RWPE2 (cell line): Measurements from ENCODE around the gene KLF14.

Source experiments
- ATAC-seq: fragments of 200-7000 bp; cut with Tn5 transposase; 3 replicates; pipeline ENCODE4 v1.9.1; 2021; ENCODE audit warnings: low read depth
- DNase-seq: peaks from one replicate; pipeline ENCODE4 v3.0.0-alpha.2; 2020; ENCODE audit warnings: low spot score
- H3K27ac ChIP-seq: fragments of 450-650 bp; 2 replicates; pipeline ENCODE4 v1.5.1; 2017; ENCODE audit warnings: mild to moderate bottlenecking; ENCODE audit not compliant: poor library complexity, severe bottlenecking
- H3K27me3 ChIP-seq: fragments of 250-450 bp; sonication (Bioruptor Pico); 2 replicates; pipeline ENCODE4 v1.5.1; 2021; ENCODE audit warnings: mild to moderate bottlenecking, moderate library complexity; ENCODE audit not compliant: insufficient read depth, poor library complexity, severe bottlenecking
- H3K36me3 ChIP-seq: fragments of 250-450 bp; sonication (Bioruptor Pico); 2 replicates; pipeline ENCODE4 v1.5.1; 2020; ENCODE audit warnings: low read depth, mild to moderate bottlenecking, moderate library complexity
- H3K4me1 ChIP-seq: fragments of 250-450 bp; sonication (Bioruptor Pico); 2 replicates; pipeline ENCODE4 v1.5.1; 2021; ENCODE audit warnings: mild to moderate bottlenecking, moderate library complexity; ENCODE audit not compliant: insufficient read depth, poor library complexity, severe bottlenecking
- H3K4me3 ChIP-seq: fragments of 250-450 bp; sonication (Bioruptor Pico); 2 replicates; pipeline ENCODE4 v1.5.1; 2021; ENCODE audit warnings: mild to moderate bottlenecking, moderate library complexity; ENCODE audit not compliant: severe bottlenecking
- H3K9me3 ChIP-seq: fragments of 250-450 bp; sonication (Bioruptor Pico); 2 replicates; pipeline ENCODE4 v1.5.1; 2021; ENCODE audit warnings: mild to moderate bottlenecking, moderate library complexity; ENCODE audit not compliant: severe bottlenecking
- CTCF ChIP-seq: fragments of 450-650 bp; IDR thresholded peaks from one replicate; pipeline ENCODE4 v1.5.1; 2017; ENCODE audit warnings: mild to moderate bottlenecking, moderate library complexity; ENCODE audit not compliant: poor library complexity, severe bottlenecking

The KLF14 gene

DNA sequence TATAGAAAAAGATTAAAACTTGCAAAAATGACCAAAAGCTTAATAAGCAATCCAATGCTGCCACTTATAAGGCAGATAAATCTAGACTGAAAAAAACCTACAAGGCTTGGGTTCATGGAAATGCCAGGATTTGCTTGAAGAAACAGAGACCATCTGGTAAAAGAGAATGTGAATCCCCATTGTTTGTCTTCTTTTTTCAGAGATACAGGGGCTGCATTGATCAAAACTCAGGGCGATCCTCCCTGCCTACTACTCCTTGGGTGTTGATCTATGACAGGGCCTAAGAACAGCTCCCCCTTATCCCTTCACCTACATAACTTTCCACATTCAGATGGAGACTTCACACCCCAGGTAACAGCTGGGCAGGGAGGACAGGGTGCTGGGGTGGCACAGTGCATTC is 44.3 kb downstream of the KLF14 start:
- no peaks in the 10 kb centered on the region for H3K4me1 ChIP-seq
- H3K27me3 ChIP-seq = no peaks in the 10 kb centered on the region
- no peak for TF ChIP-seq CTCF
- H3K27ac ChIP-seq = no peak overlapping the region
- DNase-seq (no peak), ATAC-seq (no peak)
- H3K4me3 ChIP-seq = no peak overlapping the region
- H3K9me3 ChIP-seq = peaks cover 4% of the 10 kb centered on the region
- no peaks in the 10 kb centered on the region for H3K36me3 ChIP-seq

- no peak overlapping the region for H3K27ac ChIP-seq
- no peak overlapping the region for H3K4me3 ChIP-seq
- no peaks in the 10 kb centered on the region for H3K4me1 ChIP-seq
- no peak for TF ChIP-seq CTCF
- DNase-seq (no peak), ATAC-seq (no peak)
- H3K27me3 ChIP-seq = no peaks in the 10 kb centered on the region
- no peaks in the 10 kb centered on the region for H3K36me3 ChIP-seq
- H3K9me3 ChIP-seq = no peaks in the 10 kb centered on the region
These were observed 51.0 kb downstream of the KLF14 start for GRCh38 chr7:130683026-130683425.
